NCI-H345 (cell line): Measurements from ENCODE around the gene RBM28.
"Not testable (repeated sequence)": the region's sequence is repeated elsewhere in the genome, so short reads cannot be mapped to it uniquely, and the experiment has no call there.

Experiments
- DNase-seq: peaks from one replicate; lab custom pipeline; 2025; lab: John Stamatoyannopoulos, UW

Gene RBM28

GRCh38 chr7:128347647-128348097 is 4.0 kb upstream of the RBM28 start:
- DNase-seq: peak; percentile 33

- no peak for DNase-seq
Observed at GRCh38 chr7:128344431-128344774, 695 bp upstream of the RBM28 start.

GRCh38 chr7:128341733-128342132 is 2.0 kb downstream of the RBM28 start:
- DNase-seq: no peak

DNA sequence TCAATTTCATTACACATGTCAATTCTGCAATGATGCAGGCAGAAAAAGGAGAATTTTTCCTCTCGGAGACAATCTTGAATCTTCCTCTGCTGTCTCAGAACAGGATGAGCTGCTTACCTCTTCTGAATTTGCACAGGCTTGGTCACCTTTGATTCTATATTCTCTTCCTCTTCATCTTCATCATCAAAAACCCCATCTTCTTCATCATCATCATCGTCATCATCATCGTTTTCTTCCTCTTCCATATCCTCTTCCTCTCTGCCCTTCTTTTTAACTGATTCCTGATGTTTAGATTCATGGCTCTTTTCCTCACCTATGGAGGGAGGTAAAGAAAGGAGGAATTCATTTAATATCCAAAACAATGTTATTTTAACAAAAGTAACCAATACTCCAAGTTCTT is 8.0 kb downstream of the RBM28 start:
- DNase-seq: no peak

DNA sequence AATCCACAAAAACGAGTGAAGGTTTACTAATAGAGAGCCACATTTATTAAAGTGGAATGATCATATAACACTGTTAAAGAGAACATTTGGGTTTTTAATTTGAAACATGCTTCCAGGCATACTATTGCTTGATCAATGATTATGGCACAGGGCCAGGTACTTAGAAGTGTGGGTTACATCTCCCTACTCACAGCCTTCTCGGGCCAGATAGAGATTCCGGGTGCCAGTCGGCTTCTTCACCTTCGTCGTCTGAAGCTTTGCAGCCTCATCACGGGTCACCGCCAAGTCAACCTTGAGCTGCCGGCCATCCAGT is 19.4 kb downstream of the RBM28 start:
- no peak for DNase-seq

- no peak for DNase-seq
Observed at GRCh38 chr7:128323459-128324367, 20.0 kb downstream of the RBM28 start.

- no peak for DNase-seq
Observed at GRCh38 chr7:128323040-128323439, 20.7 kb downstream of the RBM28 start.

DNA sequence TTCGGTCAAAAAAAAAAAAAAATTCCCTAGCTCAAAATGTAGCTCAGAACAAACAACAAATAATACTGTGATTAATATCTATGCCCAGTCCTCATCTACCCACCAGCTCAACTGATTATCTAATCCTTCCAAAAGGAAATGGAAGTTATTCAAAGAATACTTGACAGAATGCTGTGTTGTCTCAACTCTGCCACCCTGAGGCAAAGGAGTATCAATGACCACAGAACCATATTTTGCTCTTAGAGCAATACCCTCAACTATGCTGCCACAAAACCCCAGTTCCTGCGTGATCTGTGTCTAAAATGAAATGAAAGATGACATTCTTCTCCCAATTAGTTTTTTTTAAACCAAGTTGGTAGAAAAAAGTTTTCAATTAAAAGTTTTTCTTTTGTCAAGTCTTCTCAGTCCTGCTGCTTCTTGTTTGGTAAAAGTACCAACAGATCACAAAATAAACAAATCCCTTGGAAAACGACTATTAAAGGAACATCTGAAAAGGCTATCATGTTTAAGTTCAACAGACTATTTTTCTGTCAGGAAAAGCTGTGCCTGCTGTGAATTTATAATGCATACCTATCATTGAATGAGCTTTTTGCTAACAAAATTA is 21.6 kb downstream of the RBM28 start:
- peak; percentile 27 for DNase-seq

- no peak for DNase-seq
Observed at GRCh38 chr7:128321044-128321422, 22.7 kb downstream of the RBM28 start.

GRCh38 chr7:128318691-128319090 is 25.0 kb downstream of the RBM28 start:
- no peak for DNase-seq

DNA sequence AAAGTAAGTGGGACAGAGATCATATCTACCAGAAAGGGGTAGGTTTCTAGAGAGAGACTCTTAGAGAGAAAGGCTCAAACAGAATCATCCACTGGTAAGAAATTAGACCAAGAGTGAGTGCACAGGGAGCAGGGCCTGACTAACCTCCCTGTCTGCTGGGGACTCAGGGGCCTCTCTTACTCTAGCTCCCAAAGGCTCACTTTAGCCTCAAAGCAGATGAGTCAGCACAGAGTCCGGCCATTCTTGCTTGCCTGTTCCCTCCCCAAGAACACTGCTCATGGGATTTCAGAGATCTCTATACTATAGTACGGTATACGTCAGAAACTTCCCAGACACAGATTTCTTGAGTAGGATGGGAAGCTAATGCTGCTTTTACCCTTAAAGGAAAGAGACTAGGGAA is 32.7 kb downstream of the RBM28 start:
- no peak for DNase-seq

GRCh38 chr7:128310499-128310898 is 33.2 kb downstream of the RBM28 start:
- DNase-seq: no peak

- no peak for DNase-seq
Observed at GRCh38 chr7:128309976-128310375, 33.7 kb downstream of the RBM28 start.

- DNase-seq: no peak
Observed at GRCh38 chr7:128309124-128309523, 34.6 kb downstream of the RBM28 start.

DNA sequence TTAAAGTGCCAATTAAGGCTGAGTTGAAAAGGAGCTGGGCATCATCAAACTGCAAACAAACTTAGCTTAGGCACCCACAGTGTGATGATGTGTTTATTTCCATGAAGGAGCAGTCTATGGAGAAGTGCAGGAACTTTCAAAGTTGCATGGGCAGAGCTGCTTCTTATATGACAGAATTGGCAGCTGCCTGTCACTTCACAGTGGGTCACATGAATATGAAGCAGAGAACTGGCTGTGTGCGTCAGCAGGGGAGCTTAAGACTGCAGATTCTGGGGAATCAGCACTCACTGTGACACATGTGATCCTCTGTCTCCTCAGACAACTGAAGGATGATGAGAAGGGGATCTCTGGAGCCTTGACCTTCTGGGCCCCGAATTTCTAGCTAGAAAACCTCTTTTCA is 36.6 kb downstream of the RBM28 start:
- DNase-seq: no peak

DNA sequence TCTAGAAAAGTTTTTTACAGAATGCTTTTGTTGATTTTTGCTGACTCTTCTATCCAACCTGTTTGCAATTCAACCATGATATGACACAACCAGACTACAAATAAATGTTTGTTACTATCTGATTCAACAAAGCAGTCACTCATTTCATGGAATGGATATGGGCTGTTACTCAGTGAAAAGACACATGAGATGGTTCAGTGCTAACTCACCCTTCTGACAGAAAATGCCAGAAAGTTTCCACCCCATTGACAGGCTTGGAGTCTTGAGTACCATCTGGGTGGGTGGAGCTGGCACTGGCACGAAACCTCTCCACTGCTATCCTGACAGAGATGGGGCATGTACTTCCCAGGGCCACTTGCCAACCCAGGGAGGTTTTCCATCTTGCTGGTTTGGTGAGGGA is 39.5 kb downstream of the RBM28 start:
- peak; percentile 5 for DNase-seq

- no peak for DNase-seq
Observed at GRCh38 chr7:128303643-128304042, 40.1 kb downstream of the RBM28 start.

GRCh38 chr7:128303133-128303532 is 40.6 kb downstream of the RBM28 start:
- no peak for DNase-seq

GRCh38 chr7:128302139-128302538 is 41.6 kb downstream of the RBM28 start:
- DNase-seq: no peak

DNA sequence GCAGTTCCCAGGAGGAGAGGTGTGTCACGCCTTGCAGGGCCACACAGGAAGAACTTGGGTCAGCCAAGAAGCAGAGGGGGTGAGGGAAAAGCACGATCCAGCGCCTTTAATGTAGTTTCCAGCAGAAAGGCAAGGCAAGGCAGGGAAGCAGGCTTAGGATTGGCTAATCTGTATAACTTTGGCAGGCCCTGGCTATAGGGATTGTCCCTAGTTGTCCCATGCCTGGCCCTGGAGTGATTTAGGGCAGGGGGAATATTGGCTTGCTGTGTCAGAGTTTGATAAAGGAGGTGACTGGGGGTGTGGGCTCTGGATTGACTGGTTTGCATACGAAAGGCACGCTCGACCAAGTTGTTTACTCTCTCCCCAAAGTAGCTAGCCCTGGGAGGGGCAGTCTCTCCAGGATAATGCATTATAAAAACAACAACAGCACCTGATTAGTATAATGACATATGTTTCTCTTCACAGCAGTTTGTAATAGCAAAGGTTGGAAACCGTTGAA is 44.5 kb downstream of the RBM28 start:
- no peak for DNase-seq

DNA sequence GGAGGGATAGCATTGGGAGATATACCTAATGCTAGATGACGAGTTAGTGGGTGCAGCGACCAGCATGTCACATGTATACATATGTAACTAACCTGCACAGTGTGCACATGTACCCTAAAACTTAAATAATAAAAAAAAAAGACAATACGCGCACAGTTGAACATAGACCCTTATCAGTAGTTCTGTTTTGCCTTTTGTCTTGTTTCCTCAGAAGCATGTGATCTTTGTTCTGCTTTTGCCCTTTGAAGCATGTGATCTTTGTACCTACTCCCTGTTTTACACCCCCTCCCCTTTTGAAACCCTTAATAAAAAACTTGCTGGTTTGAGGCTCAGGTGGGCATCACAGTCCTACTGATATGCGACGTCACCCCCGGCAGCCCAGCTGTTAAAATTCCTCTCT is 45.7 kb downstream of the RBM28 start:
- not testable (repeated sequence) for DNase-seq

DNA sequence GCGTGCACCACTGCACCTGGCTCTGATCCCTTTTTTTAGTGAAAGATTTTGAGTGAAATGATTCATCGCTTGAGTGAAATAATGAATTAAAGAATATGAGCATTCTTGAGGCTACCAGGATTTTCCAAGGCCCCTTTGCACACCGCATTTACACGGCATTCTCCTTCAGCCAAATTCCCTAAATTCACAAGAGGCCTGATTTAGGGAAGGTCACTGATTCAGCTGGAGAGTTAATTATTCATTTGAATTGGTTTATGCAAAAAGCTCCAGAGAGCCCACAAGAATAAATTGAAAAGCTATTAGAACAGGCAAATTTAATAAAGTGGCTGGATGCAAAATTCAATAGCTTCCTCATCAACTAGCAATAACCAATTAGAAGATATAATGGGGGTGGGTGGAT is 56.2 kb downstream of the RBM28 start:
- no peak for DNase-seq

- no peak for DNase-seq
Observed at GRCh38 chr7:128284102-128284501, 59.6 kb downstream of the RBM28 start.
